Left kidney (tissue), 2 donors: ENCODE measurements around the gene TNFRSF1A. TPM values are rescaled to one million over a fixed set of nuclear protein-coding genes. Genes with fewer than 3 reads are reported as not detected.

ENCODE experiments used
- DNase-seq: peaks from one replicate; pipeline ENCODE4 v3.0.0-alpha.2; 2013
- polyA plus RNA-seq: library from polyadenylated mRNA; unstranded; fragments of 120-200 nt; gene quantifications from one replicate; pipeline ENCODE4 v1.2.1, GENCODE V29; 2013; ENCODE audit not compliant: insufficient read length

TNFRSF1A gene
- polyA plus RNA-seq, 1 donor = 89.8 TPM

DNA sequence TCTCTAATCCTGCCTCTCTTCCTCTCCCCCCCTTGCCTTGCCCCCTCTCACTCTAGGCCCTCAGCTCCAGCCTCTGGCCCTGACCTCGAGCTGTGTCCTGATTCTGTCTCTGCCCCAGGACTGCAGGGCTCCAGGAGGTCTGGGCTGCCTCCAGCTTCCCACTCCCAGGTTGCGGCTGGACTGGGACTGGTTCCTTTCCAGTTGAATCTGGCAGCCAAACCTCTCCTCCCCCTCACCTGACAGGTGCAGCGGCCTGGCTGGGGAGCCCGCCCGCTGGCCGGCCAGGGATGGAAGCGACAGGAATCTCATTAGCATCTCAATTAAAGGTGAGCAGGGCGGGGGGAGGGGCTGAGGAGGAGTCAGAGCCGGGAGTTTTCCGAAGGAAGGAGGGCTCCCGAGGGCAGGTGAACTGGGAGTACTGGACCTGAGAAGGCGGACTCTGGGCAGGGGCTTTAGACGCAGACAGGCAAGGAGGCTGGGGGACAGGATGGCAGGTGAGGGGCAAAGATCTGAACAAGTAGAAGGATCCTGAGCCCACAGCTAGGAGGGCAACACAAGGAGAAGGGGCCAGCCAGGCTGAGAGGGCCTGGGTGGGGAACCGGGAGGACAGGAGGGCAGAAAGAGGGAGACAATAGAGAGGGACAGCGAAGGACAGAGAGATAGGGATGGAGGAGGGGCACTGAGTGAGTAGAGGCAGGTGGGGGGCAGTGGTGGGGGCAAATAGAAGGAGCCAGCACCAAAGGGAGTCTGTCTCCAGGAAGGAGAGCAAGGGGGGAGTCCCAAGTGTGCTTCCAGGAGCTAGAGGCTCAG is 33.6 kb upstream of the TNFRSF1A start, which contains the start of gene SCNN1A:
SCNN1A (minus strand) TSS at position 295 of the 810 bp plus-strand sequence. CDS start 780 bp downstream, outside the sequence.
- DNase-seq = no peak

DNA sequence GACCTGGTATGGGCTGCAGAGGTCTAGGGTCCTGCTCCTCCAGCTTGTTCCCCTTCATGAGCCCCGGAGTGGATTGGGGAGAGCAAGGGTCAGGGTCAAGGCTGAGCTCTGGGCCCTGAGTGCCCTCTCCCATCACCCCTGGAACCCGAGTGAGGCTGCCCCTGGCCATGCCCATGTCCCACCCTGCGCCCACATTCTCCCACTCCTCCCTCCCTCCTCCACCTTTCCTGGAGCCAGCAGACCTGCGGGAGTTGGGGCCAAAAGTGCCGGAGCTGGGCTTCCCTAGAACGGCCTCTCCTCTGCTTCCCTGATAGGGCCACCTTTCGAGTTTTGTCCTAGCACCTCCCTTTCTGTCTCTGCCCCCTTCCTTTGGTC is 32.9 kb upstream of the TNFRSF1A start:
- no peak for DNase-seq

DNA sequence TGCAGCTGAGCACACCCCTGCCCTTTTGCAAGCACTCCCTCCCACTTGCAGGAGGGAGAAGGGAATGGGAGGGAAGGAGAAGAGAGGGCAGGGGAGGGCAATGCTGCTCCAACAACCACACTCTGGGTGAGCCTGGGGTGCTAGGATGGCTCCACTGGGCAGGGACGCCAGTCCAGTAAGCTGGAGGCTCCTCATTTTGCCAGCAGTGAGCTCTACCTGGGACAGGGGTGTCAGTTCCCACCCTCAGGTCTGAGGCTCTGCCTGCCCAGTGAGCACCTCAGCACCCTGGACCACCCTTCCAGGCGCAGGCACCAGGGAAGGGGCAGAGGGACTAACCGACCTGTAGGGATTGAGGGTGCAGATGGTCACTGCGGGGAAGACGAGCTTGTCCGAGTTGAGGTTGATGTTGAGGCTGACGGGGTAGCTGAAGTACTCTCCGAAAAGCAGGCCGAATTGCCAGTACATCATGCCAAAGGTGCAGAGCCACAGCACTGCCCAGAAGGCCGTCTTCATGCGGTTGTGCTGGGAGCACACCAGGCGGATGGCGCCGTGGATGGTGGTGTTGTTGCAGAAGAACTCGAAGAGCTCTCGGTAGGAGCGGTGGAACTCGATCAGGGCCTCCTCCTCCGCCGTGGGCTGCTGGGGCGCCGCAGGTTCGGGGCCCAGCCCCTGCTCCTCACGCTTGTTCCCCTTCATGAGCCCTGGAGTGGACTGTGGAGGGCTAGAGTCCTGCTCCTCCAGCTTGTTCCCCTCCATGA is 32.3 kb upstream of the TNFRSF1A start:
- DNase-seq = no peak

DNA sequence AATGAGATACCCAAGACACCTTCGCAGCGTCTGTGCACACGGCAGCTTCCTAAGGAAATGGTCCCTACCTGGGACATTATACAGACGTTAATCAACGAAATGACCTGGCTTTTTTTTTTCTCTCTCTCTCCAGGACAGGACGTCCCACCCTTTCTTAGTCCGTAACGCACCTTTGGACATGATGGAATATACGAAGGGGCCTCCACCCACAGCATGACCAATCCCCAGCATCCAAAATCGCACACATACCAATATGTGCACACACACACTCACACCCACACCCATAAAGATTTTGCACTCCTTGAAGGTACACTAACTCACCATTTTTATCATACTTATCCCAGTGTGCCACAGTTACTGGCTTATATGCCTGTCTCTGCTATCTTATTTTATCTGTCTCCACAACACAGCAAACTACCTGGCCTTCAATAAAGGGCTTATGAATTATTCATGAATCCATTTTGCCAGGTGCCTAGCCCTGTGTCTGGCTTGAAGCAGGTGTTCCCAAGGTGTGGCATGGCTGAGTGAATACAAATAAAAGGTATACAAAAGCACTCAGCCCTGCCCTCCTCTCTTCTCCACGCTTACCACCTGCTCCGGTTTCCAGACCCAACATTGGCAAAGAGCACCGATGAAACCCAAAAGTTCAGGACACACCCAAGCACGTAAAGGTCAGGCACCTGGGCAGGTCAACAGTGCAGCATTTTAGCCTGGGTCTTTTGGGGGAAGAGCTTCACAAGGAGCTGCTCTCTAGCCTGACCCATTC is 31.3 kb upstream of the TNFRSF1A start:
- DNase-seq = no peak

DNA sequence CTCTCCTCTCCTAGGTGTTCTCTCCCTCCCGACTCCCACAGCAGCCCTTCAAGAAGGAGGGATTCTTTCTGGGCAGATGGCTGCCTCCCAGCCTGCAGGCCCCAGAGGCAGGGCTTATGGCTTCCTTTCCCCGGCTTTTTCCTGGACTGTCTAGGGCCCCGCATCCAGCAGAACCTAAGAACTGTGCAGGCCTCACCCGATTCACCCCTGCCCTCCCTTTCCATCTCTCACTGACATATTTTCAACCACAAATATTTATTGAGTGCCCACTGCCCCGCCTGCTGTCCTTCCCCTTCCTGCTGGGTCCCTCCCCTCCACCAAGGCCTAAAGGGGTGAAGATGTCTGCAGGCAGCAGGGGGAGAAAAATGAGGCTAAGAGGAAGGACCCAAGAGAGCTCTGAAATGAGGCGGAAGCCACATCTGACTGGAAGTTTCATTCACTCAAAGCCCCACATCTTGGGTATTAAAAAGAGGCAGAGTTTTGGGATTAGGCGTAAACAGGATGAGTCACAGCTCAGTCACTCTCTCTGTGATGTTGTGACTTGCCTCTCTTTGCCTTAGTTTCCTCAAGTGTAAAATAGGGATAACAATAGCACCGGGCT is 30.6 kb upstream of the TNFRSF1A start:
- DNase-seq = no peak

DNA sequence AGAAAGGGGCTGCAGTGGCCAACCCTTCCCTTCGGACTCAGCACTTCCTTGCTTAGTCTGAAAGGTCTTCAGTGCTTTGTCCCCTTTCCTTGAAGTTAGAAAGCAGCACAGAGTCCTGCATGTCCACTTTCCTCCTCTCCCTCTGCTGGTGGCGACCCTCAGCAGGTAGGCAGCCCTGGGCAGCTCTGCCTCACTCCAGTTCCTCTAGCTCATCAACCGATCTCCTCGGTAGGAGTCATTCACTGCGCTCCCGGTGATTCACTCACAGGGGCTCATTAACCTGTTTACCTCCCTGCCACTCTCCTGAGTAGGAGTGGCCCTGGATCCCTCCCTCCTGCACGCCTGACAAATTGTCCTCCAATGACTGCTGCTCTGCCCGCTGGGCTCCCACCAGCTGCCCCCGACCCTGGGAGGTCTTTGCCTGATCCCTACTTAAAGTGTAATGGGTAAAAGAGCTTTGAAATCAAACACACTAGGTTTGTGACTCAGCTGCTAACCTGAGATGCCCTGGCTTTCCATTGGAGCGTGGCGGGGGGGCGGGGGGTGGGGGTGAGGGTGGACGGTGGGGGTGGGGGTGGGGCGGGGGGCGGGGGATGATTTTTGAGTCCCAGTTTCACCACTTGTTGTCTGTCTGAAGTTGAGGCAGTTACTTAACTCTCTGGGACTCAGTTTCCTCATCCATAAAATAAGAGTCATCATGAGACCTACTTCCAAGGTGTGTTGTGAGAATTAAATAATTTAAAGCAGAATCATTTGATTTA is 29.3 kb upstream of the TNFRSF1A start:
- DNase-seq = peak; percentile 83

DNA sequence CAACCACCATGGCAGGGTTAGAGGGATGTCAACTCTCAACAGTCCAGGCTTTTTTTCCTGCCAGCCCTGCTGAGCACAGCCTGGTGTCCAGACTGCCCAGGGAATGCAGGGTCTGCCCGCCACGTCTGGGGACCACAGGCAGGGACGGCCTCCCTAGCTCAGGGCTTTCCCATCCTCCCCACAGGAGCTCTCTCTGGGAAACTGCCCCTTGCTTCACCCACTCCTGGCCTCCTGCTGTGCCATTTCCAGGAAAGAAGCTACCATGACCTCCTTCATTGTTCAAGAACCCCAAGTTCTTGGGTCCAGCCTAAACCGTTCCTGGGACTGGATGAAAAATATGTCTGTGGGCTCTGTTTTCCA is 28.7 kb upstream of the TNFRSF1A start:
- no peak for DNase-seq

DNA sequence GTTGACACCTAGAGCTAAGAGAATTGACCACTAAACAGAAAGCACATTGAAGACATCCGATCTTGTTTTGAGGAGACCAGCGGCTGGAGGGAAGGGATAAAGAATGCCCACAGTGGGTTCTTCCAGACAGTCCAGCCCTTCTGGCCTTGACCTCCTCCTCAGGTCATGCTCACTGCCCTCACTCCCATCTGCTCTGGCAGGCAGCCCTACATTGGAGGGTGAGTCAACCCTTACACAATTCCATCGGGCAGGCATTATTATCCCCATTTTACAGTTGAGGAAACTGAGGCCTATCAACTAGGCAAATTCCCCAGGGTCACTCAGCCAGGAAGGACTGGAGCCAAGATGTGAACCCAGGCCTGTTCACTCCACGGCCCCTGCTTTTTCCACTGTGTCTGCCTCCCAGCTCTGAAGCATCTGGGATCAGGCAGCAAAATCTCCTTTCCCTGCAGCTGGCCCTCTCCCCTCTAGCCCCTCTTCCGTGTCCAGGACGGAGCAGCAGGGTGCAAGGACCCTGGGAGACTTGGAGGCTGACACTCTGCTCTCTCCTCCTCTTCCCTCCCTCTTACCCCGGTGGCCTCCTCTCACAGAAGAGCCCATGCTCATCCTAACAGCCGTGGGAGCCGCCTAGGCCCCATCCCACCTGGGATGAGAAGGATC is 28.2 kb upstream of the TNFRSF1A start:
- DNase-seq = no peak

DNA sequence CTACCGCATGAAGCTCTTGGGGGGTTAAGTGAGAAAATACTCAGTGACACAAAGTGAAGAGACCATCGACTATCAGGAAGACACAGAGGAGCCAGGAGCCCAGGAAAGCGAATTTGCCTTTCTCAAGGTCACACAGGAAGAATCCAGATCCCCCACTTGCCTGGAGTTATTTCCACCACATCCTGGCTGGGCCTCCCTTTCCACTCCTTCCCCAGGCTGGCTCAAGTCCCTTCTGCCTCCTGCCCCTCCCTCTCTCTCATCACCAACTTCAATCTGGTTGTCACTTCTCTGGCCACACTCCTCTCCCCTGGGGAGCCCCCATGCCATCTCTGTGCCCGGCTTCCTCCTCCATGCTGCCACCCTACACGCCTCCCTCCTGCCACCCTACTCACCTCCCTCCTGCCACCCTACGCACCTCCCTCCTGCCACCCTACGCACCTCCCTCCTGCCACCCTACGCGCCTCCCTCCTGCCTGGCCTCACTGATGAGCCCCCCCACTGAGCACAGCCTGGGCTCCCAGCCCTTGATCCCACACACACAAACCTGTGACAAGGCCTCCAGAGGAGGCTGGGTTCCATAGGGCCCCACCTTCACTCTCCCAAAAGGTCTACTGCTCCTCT is 27.1 kb upstream of the TNFRSF1A start:
- DNase-seq = no peak

DNA sequence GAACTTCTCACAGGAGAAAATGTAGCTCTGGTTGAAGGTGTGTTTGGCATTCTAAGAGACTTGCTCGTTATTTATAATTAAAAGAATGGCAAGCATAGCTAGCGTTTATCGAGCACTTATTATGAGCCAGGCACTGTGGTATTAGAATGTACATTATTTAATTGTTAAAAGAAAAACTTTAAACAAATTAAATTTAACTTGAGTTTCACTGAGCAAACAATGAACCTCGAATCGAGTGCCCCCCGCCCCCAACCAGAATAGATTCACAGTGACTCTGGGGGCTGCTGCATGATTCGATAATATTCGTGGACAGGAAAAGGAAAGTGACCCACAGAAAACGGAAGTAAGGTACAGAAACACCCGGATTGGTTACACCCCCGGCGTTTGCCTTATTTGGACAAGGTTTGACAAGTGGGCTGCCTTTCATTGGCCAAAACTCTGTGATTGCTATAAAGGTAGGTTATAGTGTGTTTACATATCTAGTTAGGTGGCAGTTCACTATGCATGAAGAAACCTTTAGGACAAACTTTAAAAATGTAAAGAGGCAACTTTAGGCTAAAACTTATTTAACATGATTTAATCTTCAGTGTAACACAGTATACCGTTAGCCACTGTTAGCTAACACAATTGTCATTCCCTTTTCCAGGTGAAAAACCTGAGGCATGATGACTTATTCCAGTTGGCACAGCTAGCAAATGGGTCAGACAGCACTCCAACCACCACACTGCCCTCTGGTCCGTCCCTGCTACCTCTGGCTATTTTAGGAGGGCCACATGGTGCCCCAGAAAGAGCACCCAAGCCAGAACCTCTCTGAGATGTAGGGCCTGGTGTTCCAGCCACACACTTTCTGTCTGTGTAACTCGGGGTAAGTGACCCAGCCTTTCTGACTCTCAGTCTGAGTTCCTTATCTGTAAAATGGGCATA is 26.4 kb upstream of the TNFRSF1A start:
- DNase-seq = no peak

DNA sequence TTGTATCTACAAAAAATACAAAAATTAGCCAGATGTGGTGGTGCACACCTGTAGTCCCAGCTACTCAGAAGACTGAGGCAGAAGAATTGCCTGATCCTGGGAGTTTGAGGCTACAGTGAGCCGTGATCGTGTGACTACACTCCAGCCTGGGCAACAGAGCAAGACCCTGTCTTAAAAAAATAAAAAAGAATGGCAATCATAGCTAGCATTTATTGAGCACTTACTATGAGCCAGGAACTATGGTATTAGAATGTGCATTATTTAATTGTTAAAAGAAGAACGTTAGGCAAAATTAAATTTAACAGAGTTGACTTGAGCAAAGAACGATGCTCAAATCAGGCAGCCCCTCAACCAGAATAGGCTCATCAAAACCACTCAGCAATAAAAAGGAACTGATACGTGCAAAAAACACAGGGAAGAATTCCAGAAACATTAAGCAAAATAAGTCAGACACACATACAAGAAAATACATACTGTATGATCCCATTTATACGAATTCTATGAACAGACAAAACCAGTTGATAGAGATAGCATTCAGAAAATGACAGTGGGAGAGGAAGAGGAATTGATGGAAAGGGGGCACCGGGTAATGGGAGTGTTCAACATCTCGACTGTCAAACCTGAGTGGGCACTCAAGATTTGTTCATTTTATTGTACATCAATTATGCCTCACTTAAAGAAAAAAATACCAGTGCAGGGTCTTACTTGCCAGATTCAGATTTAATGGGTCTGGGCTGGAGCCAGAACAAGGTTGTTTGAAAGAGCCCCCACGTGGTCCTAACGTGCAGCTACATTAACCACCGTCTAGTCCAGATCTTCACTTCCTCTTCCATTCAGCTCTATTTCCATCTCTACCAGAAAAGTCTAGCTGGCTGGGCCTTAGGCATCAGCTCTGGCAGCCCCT is 25.4 kb upstream of the TNFRSF1A start:
- no peak for DNase-seq

DNA sequence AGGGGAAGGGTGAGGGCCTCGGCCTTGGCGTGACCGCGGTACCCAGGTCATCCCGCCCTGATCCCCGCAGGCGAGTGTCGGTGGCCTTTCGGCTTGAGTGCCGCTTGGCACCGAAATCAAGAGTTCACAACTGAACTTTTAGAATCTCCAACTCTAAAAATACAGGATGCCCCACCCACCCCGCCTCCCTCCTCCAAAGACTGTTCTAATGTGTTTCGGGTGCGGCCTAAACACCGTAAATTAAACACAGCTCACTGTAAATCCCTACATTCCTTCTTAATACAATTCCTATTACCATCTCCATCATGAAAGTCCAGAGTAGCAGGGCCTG is 22.1 kb upstream of the TNFRSF1A start:
- DNase-seq = no peak

DNA sequence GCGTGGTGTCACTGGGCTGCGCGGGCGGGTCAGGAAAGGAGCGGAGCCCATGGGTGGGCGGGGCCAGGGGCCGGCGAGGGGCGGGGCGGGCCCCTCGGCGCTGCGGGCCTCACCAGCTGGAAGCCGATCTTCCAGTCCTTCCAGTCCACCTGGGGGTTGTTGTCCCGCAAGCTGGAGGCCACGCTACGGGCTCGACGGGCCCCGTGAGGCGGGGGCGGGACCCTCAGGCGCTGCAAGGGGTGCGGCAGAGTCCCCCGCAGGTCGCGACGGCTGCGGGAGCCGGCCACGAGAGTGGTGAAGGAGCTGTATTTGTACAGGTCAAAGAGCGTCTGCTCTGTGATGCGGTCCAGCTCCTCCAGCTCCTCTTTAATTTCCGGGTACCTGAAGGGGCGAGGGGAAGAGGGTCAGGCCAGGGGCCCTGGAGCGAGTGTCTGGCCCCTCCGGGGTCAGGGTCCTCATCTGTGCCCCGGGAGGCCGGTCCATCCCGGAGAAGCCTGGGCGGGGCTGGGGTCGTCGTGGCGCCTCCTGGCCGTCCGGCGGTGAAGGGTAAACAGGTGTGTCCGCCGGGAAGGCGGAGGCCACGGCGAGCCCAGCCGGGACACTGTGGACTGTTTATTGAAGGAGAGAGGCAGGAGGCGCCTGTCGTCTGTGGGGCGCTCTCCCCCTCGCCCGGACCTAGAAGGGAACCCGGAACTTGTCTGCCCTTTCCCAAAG is 21.6 kb upstream of the TNFRSF1A start:
- DNase-seq = no peak

DNA sequence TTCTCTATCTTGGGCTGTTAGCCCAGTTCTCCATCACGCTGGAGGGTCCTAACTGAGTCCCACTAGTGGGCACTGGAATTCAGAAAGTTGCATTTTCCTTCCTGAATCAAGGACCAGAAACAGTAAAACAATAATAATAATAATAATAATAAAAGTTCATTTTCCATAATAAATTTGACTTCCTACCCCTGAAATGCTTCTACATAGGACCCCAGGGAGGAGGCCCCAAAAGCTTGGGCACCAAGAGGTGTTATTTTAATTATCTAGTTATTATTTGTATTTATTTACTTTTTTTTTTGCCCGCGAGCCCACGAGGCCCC is 21.1 kb upstream of the TNFRSF1A start:
- no peak for DNase-seq

DNA sequence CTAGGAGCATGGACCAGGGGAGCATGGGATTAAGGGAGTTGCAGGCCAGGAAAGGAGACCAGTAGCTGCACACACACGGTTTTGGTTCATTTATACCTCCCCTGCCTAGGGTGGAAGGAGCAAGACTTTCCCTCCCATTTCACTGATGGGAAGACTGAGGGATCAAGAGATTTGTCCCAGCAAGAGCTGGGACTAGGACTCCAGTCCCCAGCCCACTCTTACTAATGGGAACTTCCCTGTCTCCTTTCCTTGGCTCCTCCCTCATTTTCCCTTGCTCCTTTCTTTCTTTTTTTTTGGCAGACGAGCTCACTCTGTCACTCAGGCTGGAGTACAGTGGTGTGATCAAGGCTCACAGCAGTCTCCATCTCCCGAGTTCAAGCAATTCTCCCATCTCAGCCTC is 20.5 kb upstream of the TNFRSF1A start:
- no peak for DNase-seq

DNA sequence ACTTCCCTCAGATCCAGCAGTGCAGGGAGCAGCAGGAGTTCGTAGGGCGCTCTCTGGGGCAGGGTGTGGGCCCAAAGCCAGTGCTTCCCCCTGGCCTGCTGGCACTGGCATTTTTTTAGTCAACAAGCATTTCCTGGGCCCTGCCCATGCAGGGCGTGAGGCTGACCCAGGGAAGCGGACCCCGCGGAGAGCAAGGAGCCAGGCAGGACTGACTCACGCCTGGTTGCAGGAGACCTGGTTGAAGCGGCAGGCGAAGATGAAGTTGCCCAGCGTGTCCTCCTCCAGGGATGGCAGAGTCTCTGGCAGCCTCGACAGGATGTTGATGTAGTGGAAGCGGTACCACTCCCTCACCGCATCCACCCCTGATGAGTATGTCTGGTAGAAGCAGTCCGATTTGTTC is 20.0 kb upstream of the TNFRSF1A start:
- no peak for DNase-seq

DNA sequence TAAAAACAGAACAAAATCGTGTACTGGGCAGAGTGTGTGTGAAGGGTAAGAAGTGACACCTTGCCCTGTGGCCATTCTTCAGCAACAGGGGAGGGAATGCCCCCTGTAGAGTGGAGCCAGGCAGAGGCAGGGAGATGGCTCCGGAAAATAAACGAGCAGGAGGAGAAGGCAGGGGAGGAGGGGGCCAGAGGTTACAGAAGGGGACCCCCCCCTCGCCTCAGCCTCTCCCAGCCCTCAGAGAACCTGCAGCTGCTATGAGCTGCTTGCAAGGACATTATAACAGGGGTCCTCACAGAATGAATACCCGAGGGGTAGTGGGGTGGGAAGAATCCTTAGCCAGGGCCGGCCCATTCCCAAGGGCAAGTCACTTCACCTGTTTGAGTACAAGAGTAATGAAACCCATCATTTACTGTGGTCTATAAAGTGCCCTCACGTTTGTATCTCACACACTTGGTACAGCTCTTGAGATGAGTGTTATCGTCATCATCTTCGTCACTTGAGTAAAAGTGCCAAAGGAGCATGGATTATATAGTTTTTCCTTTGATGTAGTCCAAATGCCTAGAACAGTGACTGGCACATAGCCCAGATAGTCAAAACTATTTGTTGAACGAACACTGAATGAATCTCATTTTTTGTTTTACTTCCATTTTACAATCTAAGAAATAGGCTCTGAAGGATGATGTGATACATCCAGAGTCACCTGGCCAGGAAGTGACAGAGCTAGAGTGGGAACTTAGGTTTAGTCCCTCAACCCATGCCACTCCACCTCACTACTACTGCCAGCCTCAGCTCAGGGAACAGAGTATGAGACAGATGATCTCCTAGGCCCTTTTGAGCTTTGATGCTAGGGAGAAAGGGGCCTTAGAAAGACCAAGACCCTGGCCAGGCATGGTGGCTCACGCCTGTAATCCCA is 19.0 kb upstream of the TNFRSF1A start:
- DNase-seq = no peak
